Sigmoid colon (tissue), 4 donors: Measurements from ENCODE around the gene SATL1.

Source experiments
- EP300 ChIP-seq, 4 donors: sonication (generic); formaldehyde crosslinking; IDR thresholded peaks; one replicate each; pipeline ENCODE4 v1.6.1; 2017; ENCODE audit warnings: antibody characterized with exemption in 4 of 4
- POLR2A ChIP-seq, 2 donors: fragments of 450-650 bp; IDR thresholded peaks; one replicate each; pipeline ENCODE4 v1.6.1; 2016; ENCODE audit warnings: antibody characterized with exemption in 2 of 2, mild to moderate bottlenecking in 2 of 2, moderate library complexity in 2 of 2
- POLR2AphosphoS5 ChIP-seq, 4 donors: sonication (generic); formaldehyde crosslinking; IDR thresholded peaks; one replicate each; pipeline ENCODE4 v1.6.1; 2017; ENCODE audit warnings: antibody characterized with exemption in 4 of 4
- TF ChIP-seq, protein P1 (sequence below), 4 experiments: fragments of 450-650 bp in 3 of 4; fragments of 200-600 bp in 1 of 4; IDR thresholded peaks; one replicate each; pipeline ENCODE4 v1.5.1; 2016 to 2019; ENCODE audit warnings: antibody characterized with exemption in 4 of 4, mild to moderate bottlenecking in 3 of 4, moderate library complexity in 2 of 4

DNA sequence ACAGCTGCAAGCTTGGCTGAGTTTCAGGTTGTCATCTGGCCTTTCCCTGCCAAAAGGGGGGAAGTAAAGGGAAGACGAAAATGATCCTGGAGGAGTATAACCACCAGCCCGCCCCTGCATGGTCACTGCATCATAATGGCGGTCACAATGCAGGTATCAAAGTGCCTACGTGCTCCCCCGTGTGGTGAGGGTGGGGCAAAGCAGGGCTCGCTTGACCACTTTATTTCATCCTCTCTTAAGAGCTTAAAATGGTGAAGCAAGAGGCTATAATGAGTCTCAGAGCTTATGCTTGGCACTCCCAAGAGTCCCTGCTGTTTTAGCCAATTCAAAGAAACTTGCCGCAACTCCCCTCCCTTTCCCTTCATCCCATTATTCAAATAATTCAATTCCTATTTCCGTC, 134.3 kb downstream of the SATL1 start:
- TF ChIP-seq POLR2A (IDR thresholded peaks at IDR 0.05), result no peak
- no peak for TF ChIP-seq EP300 (IDR thresholded peaks at IDR 0.05)
- TF ChIP-seq, protein P1, sequence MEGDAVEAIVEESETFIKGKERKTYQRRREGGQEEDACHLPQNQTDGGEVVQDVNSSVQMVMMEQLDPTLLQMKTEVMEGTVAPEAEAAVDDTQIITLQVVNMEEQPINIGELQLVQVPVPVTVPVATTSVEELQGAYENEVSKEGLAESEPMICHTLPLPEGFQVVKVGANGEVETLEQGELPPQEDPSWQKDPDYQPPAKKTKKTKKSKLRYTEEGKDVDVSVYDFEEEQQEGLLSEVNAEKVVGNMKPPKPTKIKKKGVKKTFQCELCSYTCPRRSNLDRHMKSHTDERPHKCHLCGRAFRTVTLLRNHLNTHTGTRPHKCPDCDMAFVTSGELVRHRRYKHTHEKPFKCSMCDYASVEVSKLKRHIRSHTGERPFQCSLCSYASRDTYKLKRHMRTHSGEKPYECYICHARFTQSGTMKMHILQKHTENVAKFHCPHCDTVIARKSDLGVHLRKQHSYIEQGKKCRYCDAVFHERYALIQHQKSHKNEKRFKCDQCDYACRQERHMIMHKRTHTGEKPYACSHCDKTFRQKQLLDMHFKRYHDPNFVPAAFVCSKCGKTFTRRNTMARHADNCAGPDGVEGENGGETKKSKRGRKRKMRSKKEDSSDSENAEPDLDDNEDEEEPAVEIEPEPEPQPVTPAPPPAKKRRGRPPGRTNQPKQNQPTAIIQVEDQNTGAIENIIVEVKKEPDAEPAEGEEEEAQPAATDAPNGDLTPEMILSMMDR (IDR thresholded peaks at IDR 0.05), result no peak
- TF ChIP-seq POLR2AphosphoS5 (IDR thresholded peaks at IDR 0.05), result no peak
